HepG2 (cell line): ENCODE data around the gene TM9SF4. TPM values are rescaled to one million over a fixed set of nuclear protein-coding genes. Genes with fewer than 3 reads are reported as not detected.

ENCODE experiments used
- FOXO4 ChIP-seq: sonication (generic); formaldehyde crosslinking; conservative IDR thresholded peaks from 2 replicates; pipeline ENCODE4 v1.8.1; 2023; ENCODE audit warnings: missing genetic modification reagents
- MAFF ChIP-seq: IDR thresholded peaks from 2 replicates; pipeline ENCODE4 v1.6.1; 2011; ENCODE audit warnings: low read depth, low read length, improper control_type of control experiment
- PAXIP1 ChIP-seq: sonication (generic); formaldehyde crosslinking; conservative IDR thresholded peaks from 2 replicates; pipeline ENCODE4 v1.4.0; 2020; ENCODE audit warnings: mild to moderate bottlenecking, missing genetic modification reagents, moderate library complexity
- PRDM4 ChIP-seq: sonication (generic); formaldehyde crosslinking; IDR thresholded peaks from 2 replicates; pipeline ENCODE4 v1.9.0; 2021; ENCODE audit warnings: missing genetic modification reagents, borderline replicate concordance
- SMC3 ChIP-seq: IDR thresholded peaks from 2 replicates; pipeline ENCODE4 v1.6.1; 2011; ENCODE audit warnings: low read length, improper control_type of control experiment
- ZNF280B ChIP-seq: sonication (generic); formaldehyde crosslinking; IDR thresholded peaks from 2 replicates; pipeline ENCODE4 v1.5.0; 2020; ENCODE audit warnings: missing genetic modification reagents, mild to moderate bottlenecking, borderline replicate concordance
- ZNF362 ChIP-seq: sonication (generic); formaldehyde crosslinking; IDR thresholded peaks from 2 replicates; pipeline ENCODE4 v1.4.0; 2020; ENCODE audit warnings: missing genetic modification reagents, mild to moderate bottlenecking, borderline replicate concordance
- polyA plus RNA-seq, 8 experiments: library from polyadenylated mRNA; depleted of rRNA in 3 of 8; stranded (reverse) in 7 of 8; unstranded in 1 of 8; fragments of >200 nt; fragmentation: Illumina TruSeq in 4 of 8; extraction: Trizol in 4 of 8; gene quantifications; 2 replicates each; pipeline versions ENCODE4 v1.2.1 to v1.2.3, GENCODE V29; 2011 to 2016; ENCODE audit warnings: low read depth in 4 of 8, missing spikeins in 1 of 8, mixed read lengths in 1 of 8; ENCODE audit not compliant: insufficient read depth in 1 of 8
- total RNA-seq, 5 experiments: library from RNA; depleted of rRNA; stranded (reverse); fragments of >200 nt; fragmentation: Illumina TruSeq; extraction: Trizol; gene quantifications; 2 replicates each; pipeline ENCODE4 v1.2.3, GENCODE V29; 2016; ENCODE audit warnings: low read depth in 1 of 5
- TF ChIP-seq, protein P1 (sequence below): sonication (generic); formaldehyde crosslinking; IDR thresholded peaks from 2 replicates; pipeline ENCODE4 v1.4.0; 2020; ENCODE audit warnings: low read depth, missing genetic modification reagents

The TM9SF4 gene
- total and polyA plus RNA-seq, 2 of the 13 experiments (the other 11 are each of a cell fraction or from before 2014, with no cell fraction given): 53.5 to 171 TPM

DNA sequence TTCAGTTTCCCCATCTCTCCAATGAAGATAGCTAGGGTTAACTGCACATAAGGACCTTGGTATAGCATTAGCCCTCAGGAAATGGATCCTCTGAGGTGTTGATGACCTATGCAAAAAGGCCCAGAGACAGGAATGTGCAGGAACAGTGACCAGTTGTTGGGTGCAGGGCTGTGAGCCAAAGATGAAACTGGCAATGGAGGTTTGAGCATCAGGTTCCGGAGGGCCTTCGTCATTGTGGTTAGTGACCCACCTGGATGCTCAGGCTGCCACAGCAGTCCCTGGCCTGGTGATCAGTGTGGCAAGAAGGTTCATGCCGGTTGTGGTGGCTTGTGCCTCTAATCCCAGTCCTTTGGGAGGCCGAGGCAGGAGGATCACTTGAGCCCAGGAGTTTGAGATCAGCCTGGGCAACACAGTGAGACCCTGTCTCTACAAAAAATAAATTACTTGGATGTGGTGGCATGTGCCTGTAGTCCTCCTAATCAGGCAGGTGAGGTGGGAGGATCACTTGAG lies 43.7 kb downstream of the TM9SF4 start (continued):
- peak; percentile 7; the same call in 1 of the 2 replicates for TF ChIP-seq ZNF362 (CRISPR knock-in tag)
- TF ChIP-seq ZNF280B (CRISPR knock-in tag): peak; percentile 37; the same call in 1 of the 2 replicates
- 0 out of 2 replicates have a peak, but pooled peaks have one; percentile 6 for TF ChIP-seq SMC3
- TF ChIP-seq, protein P1, sequence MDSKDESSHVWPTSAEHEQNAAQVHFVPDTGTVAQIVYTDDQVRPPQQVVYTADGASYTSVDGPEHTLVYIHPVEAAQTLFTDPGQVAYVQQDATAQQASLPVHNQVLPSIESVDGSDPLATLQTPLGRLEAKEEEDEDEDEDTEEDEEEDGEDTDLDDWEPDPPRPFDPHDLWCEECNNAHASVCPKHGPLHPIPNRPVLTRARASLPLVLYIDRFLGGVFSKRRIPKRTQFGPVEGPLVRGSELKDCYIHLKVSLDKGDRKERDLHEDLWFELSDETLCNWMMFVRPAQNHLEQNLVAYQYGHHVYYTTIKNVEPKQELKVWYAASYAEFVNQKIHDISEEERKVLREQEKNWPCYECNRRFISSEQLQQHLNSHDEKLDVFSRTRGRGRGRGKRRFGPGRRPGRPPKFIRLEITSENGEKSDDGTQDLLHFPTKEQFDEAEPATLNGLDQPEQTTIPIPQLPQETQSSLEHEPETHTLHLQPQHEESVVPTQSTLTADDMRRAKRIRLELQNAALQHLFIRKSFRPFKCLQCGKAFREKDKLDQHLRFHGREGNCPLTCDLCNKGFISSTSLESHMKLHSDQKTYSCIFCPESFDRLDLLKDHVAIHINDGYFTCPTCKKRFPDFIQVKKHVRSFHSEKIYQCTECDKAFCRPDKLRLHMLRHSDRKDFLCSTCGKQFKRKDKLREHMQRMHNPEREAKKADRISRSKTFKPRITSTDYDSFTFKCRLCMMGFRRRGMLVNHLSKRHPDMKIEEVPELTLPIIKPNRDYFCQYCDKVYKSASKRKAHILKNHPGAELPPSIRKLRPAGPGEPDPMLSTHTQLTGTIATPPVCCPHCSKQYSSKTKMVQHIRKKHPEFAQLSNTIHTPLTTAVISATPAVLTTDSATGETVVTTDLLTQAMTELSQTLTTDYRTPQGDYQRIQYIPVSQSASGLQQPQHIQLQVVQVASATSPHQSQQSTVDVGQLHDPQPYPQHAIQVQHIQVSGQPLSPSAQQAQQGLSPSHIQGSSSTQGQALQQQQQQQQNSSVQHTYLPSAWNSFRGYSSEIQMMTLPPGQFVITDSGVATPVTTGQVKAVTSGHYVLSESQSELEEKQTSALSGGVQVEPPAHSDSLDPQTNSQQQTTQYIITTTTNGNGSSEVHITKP: 0 out of 2 replicates have a peak, but pooled peaks have one; percentile 5
- TF ChIP-seq PRDM4: no peak
- peak; percentile 20; the same call in 1 of the 2 replicates for TF ChIP-seq PAXIP1 (CRISPR knock-in tag)
- TF ChIP-seq MAFF: 0 out of 2 replicates have a peak, but pooled peaks have one; percentile 4
- TF ChIP-seq FOXO4 (CRISPR knock-in tag): 0 out of 2 replicates have a peak, but pooled peaks have one; percentile 79
